Measurements from ENCODE around the gene SMC1A.
A peak's percentile ranks its signal among the peaks of the same experiment; 100 is the strongest.
"Not testable (repeated sequence)": the region's sequence is repeated elsewhere in the genome, so short reads cannot be mapped to it uniquely, and the experiment has no call there.

SMC1A gene

GRCh38 chrX:53438174-53438831 is 15.8 kb upstream of the SMC1A start:
- no peak overlapping the region for H3K27ac Mint-ChIP-seq
- no peaks in the 10 kb centered on the region for H3K9me3 Mint-ChIP-seq
- H3K27me3 Mint-ChIP-seq, result peaks cover 10% of the 10 kb centered on the region
- H3K36me3 Mint-ChIP-seq (ENCODE audit: low read depth), result no peaks in the 10 kb centered on the region
- H3K4me1 Mint-ChIP-seq (ENCODE audit: low read depth), result peaks cover 44% of the 10 kb centered on the region
- no peak overlapping the region for H3K4me3 Mint-ChIP-seq

GRCh38 chrX:53437206-53437605 is 14.8 kb upstream of the SMC1A start:
- H3K9me3 Mint-ChIP-seq, result no peaks in the 10 kb centered on the region
- no peak overlapping the region for H3K4me3 Mint-ChIP-seq
- peaks cover 46% of the 10 kb centered on the region for H3K4me1 Mint-ChIP-seq (ENCODE audit: low read depth)
- H3K27me3 Mint-ChIP-seq, result peaks cover 10% of the 10 kb centered on the region
- H3K36me3 Mint-ChIP-seq (ENCODE audit: low read depth), result peaks cover 5% of the 10 kb centered on the region
- H3K27ac Mint-ChIP-seq, result no peak overlapping the region

- H3K27ac Mint-ChIP-seq, result no peak overlapping the region
- H3K4me3 Mint-ChIP-seq, result no peak overlapping the region
- H3K9me3 Mint-ChIP-seq, result no peaks in the 10 kb centered on the region
- peaks cover 40% of the 10 kb centered on the region for H3K4me1 Mint-ChIP-seq (ENCODE audit: low read depth)
- H3K36me3 Mint-ChIP-seq (ENCODE audit: low read depth), result peaks cover 12% of the 10 kb centered on the region
- peaks cover 10% of the 10 kb centered on the region for H3K27me3 Mint-ChIP-seq
Measured at GRCh38 chrX:53435997-53436396, 13.5 kb upstream of the SMC1A start.

- Mint-ChIP-seq H3K36me3 (ENCODE audit: low read depth) (peaks cover 21% of the 10 kb centered on the region), H3K9me3 (no peaks in the 10 kb centered on the region), H3K27ac (peak within 1 kb of the TSS; percentile 93), H3K4me1 (ENCODE audit: low read depth) (peaks cover 30% of the 10 kb centered on the region), H3K27me3 (peaks cover 6% of the 10 kb centered on the region), H3K4me3 (peak within 1 kb of the TSS; percentile 97)
Measured at GRCh38 chrX:53433651-53434639, 11.5 kb upstream of the SMC1A start, which contains the start of gene HSD17B10. Gene HSD17B10, minus strand, starts transcription at chrX:53434370. Its CDS starts 25 bp downstream, at chrX:53434345.

- no peak overlapping the region for H3K27ac Mint-ChIP-seq
- H3K27me3 Mint-ChIP-seq, result no peaks in the 10 kb centered on the region
- H3K9me3 Mint-ChIP-seq, result no peaks in the 10 kb centered on the region
- no peak overlapping the region for H3K4me3 Mint-ChIP-seq
- H3K36me3 Mint-ChIP-seq (ENCODE audit: low read depth), result peaks cover 29% of the 10 kb centered on the region
- peaks cover 11% of the 10 kb centered on the region for H3K4me1 Mint-ChIP-seq (ENCODE audit: low read depth)
Measured at GRCh38 chrX:53430231-53430630, 7.8 kb upstream of the SMC1A start.

- no peak overlapping the region for H3K4me3 Mint-ChIP-seq
- H3K9me3 Mint-ChIP-seq, result no peaks in the 10 kb centered on the region
- peaks cover 29% of the 10 kb centered on the region for H3K36me3 Mint-ChIP-seq (ENCODE audit: low read depth)
- no peaks in the 10 kb centered on the region for H3K27me3 Mint-ChIP-seq
- H3K4me1 Mint-ChIP-seq (ENCODE audit: low read depth), result peaks cover 7% of the 10 kb centered on the region
- no peak overlapping the region for H3K27ac Mint-ChIP-seq
Measured at GRCh38 chrX:53429755-53430154, 7.3 kb upstream of the SMC1A start.

GRCh38 chrX:53422861-53423306 is 430 bp upstream of the SMC1A start, which contains the start of gene RIBC1:
Gene RIBC1, plus strand, starts transcription at chrX:53422873. Its CDS starts 3,404 bp downstream, at chrX:53426277.
- no peaks in the 10 kb centered on the region for H3K9me3 Mint-ChIP-seq
- no peaks in the 10 kb centered on the region for H3K27me3 Mint-ChIP-seq
- peak within 1 kb of the TSS; percentile 93 for H3K27ac Mint-ChIP-seq
- H3K36me3 Mint-ChIP-seq (ENCODE audit: low read depth), result peaks cover 25% of the 10 kb centered on the region
- peaks cover 23% of the 10 kb centered on the region for H3K4me1 Mint-ChIP-seq (ENCODE audit: low read depth)
- H3K4me3 Mint-ChIP-seq, result peak within 1 kb of the TSS; percentile 93

- H3K4me1 Mint-ChIP-seq (ENCODE audit: low read depth), result peaks cover 28% of the 10 kb centered on the region
- peaks cover 24% of the 10 kb centered on the region for H3K36me3 Mint-ChIP-seq (ENCODE audit: low read depth)
- peak overlapping the region; percentile 93 for H3K4me3 Mint-ChIP-seq
- H3K27me3 Mint-ChIP-seq, result no peaks in the 10 kb centered on the region
- H3K9me3 Mint-ChIP-seq, result no peaks in the 10 kb centered on the region
- H3K27ac Mint-ChIP-seq, result peak overlapping the region; percentile 93
Measured at GRCh38 chrX:53421772-53422085, 725 bp downstream of the SMC1A start.

GRCh38 chrX:53421125-53421524 is 1.3 kb downstream of the SMC1A start:
- peaks cover 28% of the 10 kb centered on the region for H3K4me1 Mint-ChIP-seq (ENCODE audit: low read depth)
- H3K27ac Mint-ChIP-seq, result peak overlapping the region; percentile 93
- no peaks in the 10 kb centered on the region for H3K9me3 Mint-ChIP-seq
- peak overlapping the region; percentile 93 for H3K4me3 Mint-ChIP-seq
- H3K27me3 Mint-ChIP-seq, result no peaks in the 10 kb centered on the region
- H3K36me3 Mint-ChIP-seq (ENCODE audit: low read depth), result peaks cover 24% of the 10 kb centered on the region

- H3K9me3 Mint-ChIP-seq, H3K27me3 Mint-ChIP-seq: not testable (repeated sequence)
- H3K4me1 Mint-ChIP-seq (ENCODE audit: low read depth), result peaks cover 28% of the 10 kb centered on the region
- peak overlapping the region; percentile 93 for H3K4me3 Mint-ChIP-seq
- H3K27ac Mint-ChIP-seq, result peak overlapping the region; percentile 61
- H3K36me3 Mint-ChIP-seq (ENCODE audit: low read depth), result peaks cover 21% of the 10 kb centered on the region
Measured at GRCh38 chrX:53420351-53420750, 2.1 kb downstream of the SMC1A start.

- H3K9me3 Mint-ChIP-seq, result no peaks in the 10 kb centered on the region
- peaks cover 34% of the 10 kb centered on the region for H3K36me3 Mint-ChIP-seq (ENCODE audit: low read depth)
- H3K27ac Mint-ChIP-seq, result no peak overlapping the region
- no peak overlapping the region for H3K4me3 Mint-ChIP-seq
- H3K27me3 Mint-ChIP-seq, result no peaks in the 10 kb centered on the region
- peaks cover under 1% of the 10 kb centered on the region for H3K4me1 Mint-ChIP-seq (ENCODE audit: low read depth)
Measured at GRCh38 chrX:53412446-53412845, 10.0 kb downstream of the SMC1A start.

GRCh38 chrX:53403535-53403934 is 18.9 kb downstream of the SMC1A start:
- H3K9me3 Mint-ChIP-seq, result no peaks in the 10 kb centered on the region
- no peaks in the 10 kb centered on the region for H3K4me1 Mint-ChIP-seq (ENCODE audit: low read depth)
- no peak overlapping the region for H3K27ac Mint-ChIP-seq
- no peak overlapping the region for H3K4me3 Mint-ChIP-seq
- peaks cover 45% of the 10 kb centered on the region for H3K36me3 Mint-ChIP-seq (ENCODE audit: low read depth)
- no peaks in the 10 kb centered on the region for H3K27me3 Mint-ChIP-seq

GRCh38 chrX:53398216-53398615 is 24.2 kb downstream of the SMC1A start:
- Mint-ChIP-seq H3K9me3 (no peaks in the 10 kb centered on the region), H3K27ac (no peak overlapping the region), H3K4me3 (no peak overlapping the region), H3K36me3 (ENCODE audit: low read depth) (peaks cover 51% of the 10 kb centered on the region), H3K27me3 (no peaks in the 10 kb centered on the region), H3K4me1 (ENCODE audit: low read depth) (no peaks in the 10 kb centered on the region)

- H3K27ac Mint-ChIP-seq, result no peak overlapping the region
Measured at GRCh38 chrX:53395605-53396298, 26.7 kb downstream of the SMC1A start.

More at GRCh38 chrX:53395605-53396298, 26.7 kb downstream of the SMC1A start:
- H3K4me3 Mint-ChIP-seq, result no peak overlapping the region
- no peaks in the 10 kb centered on the region for H3K4me1 Mint-ChIP-seq (ENCODE audit: low read depth)
- no peaks in the 10 kb centered on the region for H3K9me3 Mint-ChIP-seq
- H3K36me3 Mint-ChIP-seq (ENCODE audit: low read depth), result peaks cover 34% of the 10 kb centered on the region
- no peaks in the 10 kb centered on the region for H3K27me3 Mint-ChIP-seq

Data from stimulated activated naive CD8-positive, alpha-beta T cell treated with anti-CD3 and anti-CD28 coated beads, Interleukin-15, Interleukin-2, amounts not matched to agents 100 ng/mL and 50 ng/mL, for 24 hours (primary cell).